Astrocyte (in vitro differentiated cells and primary cell): ENCODE results near the gene CFAP161. TPM values are rescaled to one million over a fixed set of nuclear protein-coding genes. Genes with fewer than 3 reads are reported as not detected.

ENCODE experiments used
- DNase-seq: peaks from one replicate; pipeline ENCODE4 v3.0.0-alpha.2; 2010; ENCODE audit warnings: low read depth
- FAIRE-seq: peaks from 2 replicates; lab custom pipeline; 2011; peaks lifted over from hg19 to GRCh38; lab: Jason Lieb, UNC
- H2AFZ ChIP-seq: 2 replicates; pipeline ENCODE4 v1.6.0; 2012; ENCODE audit warnings: low read depth, low read length, inconsistent platforms
- H3K27ac ChIP-seq: 2 replicates; pipeline ENCODE4 v1.5.1; 2011; ENCODE audit warnings: low read depth, low read length, inconsistent platforms
- H3K27me3 ChIP-seq: 2 replicates; pipeline ENCODE4 v1.6.0; 2011; ENCODE audit warnings: low read length, inconsistent platforms; ENCODE audit not compliant: insufficient read depth
- H3K36me3 ChIP-seq: 2 replicates; pipeline ENCODE4 v1.5.1; 2011; ENCODE audit warnings: low read length, inconsistent platforms; ENCODE audit not compliant: insufficient read depth
- H3K4me1 ChIP-seq: 2 replicates; pipeline ENCODE4 v1.5.1; 2011; ENCODE audit warnings: low read length, inconsistent platforms; ENCODE audit not compliant: insufficient read depth
- H3K4me2 ChIP-seq: 2 replicates; pipeline ENCODE4 v1.6.0; 2012; ENCODE audit warnings: low read length, inconsistent platforms
- H3K4me3 ChIP-seq: 2 replicates; pipeline ENCODE4 v1.5.1; 2011; ENCODE audit warnings: low read depth, mild to moderate bottlenecking, low read length, inconsistent platforms; ENCODE audit not compliant: insufficient read depth
- H3K79me2 ChIP-seq: 2 replicates; pipeline ENCODE4 v1.6.0; 2012; ENCODE audit warnings: mild to moderate bottlenecking, low read length, inconsistent platforms; ENCODE audit not compliant: insufficient read depth
- H3K9ac ChIP-seq: 2 replicates; pipeline ENCODE4 v1.6.0; 2012; ENCODE audit warnings: mild to moderate bottlenecking, low read length, inconsistent platforms
- H3K9me3 ChIP-seq: 2 replicates; pipeline ENCODE4 v1.5.1; 2012; ENCODE audit warnings: low read depth, mild to moderate bottlenecking, low read length, inconsistent platforms; ENCODE audit not compliant: insufficient read depth
- H4K20me1 ChIP-seq: 2 replicates; pipeline ENCODE4 v1.6.0; 2012; ENCODE audit warnings: low read length, inconsistent platforms; ENCODE audit not compliant: insufficient read depth
- H3K27ac Mint-ChIP-seq: one replicate; pipeline ENCODE4 v1.8.0; 2021; ENCODE audit warnings: mild to moderate bottlenecking, mixed read lengths; ENCODE audit not compliant: unreplicated experiment
- H3K27me3 Mint-ChIP-seq: one replicate; pipeline ENCODE4 v1.8.0; 2021; ENCODE audit warnings: low read depth, mixed read lengths; ENCODE audit not compliant: unreplicated experiment
- H3K36me3 Mint-ChIP-seq: one replicate; pipeline ENCODE4 v1.8.0; 2021; ENCODE audit warnings: low read depth, mixed read lengths; ENCODE audit not compliant: unreplicated experiment
- H3K4me1 Mint-ChIP-seq: one replicate; pipeline ENCODE4 v1.8.0; 2021; ENCODE audit warnings: low read depth, mixed read lengths; ENCODE audit not compliant: unreplicated experiment
- H3K4me3 Mint-ChIP-seq: one replicate; pipeline ENCODE4 v1.8.0; 2021; ENCODE audit warnings: mild to moderate bottlenecking, moderate library complexity, mixed read lengths; ENCODE audit not compliant: unreplicated experiment
- H3K9me3 Mint-ChIP-seq: one replicate; pipeline ENCODE4 v1.8.0; 2021; ENCODE audit warnings: mild to moderate bottlenecking, mixed read lengths; ENCODE audit not compliant: unreplicated experiment
- CTCF ChIP-seq: IDR thresholded peaks from 2 replicates; pipeline ENCODE4 v1.5.1; 2011; ENCODE audit warnings: low read depth, mild to moderate bottlenecking, inconsistent platforms, low read length, moderate library complexity; ENCODE audit not compliant: insufficient read depth
- EZH2 ChIP-seq: IDR thresholded peaks from 2 replicates; pipeline ENCODE4 v1.6.1; 2012; ENCODE audit warnings: mild to moderate bottlenecking, low read length, inconsistent platforms; ENCODE audit not compliant: insufficient read depth
- total RNA-seq: library from RNA; stranded (reverse); gene quantifications from 2 replicates; pipeline ENCODE4 v1.2.1, GENCODE V29; 2021

CFAP161 gene
- total RNA-seq, 1 donor from 2014 or later = 0.27 TPM

DNA sequence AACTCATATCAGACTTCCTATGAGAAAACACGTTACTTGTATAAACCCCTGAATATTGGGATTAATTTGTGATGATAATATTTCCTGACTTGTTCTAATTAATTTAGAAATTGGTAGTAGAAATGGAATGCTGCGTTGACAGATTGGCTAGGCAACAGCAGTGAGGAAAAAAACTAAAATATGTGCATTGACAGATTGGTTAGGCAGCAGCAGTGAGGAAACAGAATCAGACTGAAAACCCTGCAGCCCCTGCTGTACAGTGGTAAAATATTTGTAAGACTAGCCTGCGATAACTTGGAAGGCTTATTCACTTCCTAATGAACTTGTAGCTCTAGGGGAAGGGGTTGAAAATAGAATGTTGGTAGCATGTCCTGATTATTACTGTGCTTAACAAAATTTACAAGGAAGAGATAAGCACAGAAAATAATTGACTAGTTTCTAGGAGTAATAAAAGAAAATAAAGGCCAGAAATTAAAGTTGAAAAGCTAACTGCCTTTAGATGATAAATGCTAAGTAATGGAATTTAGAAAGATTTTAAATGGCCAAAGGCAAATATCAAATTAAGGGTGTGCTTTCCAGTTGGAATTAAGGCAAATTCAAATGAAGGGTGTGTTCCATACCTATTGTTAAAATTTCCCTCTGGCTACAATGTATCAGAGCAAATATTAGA, 32.7 kb downstream of the CFAP161 start:
- H3K36me3 Mint-ChIP-seq = no peaks in the 10 kb centered on the region
- H3K4me1 Mint-ChIP-seq = peaks cover 19% of the 10 kb centered on the region
- Histone ChIP-seq H3K9me3 (no peaks in the 10 kb centered on the region), H2AFZ (no peak overlapping the region), H3K4me2 (no peak overlapping the region), H3K27me3 (peaks cover 3% of the 10 kb centered on the region), H3K27ac (no peak overlapping the region), H3K4me1 (peaks cover 3% of the 10 kb centered on the region), H3K79me2 (no peaks in the 10 kb centered on the region), H3K36me3 (no peaks in the 10 kb centered on the region), H4K20me1 (no peaks in the 10 kb centered on the region), H3K4me3 (no peak overlapping the region), H3K9ac (no peak overlapping the region)
- H3K27me3 Mint-ChIP-seq = peaks cover 10% of the 10 kb centered on the region
- DNase-seq (no peak), FAIRE-seq (no peak)
- H3K4me3 Mint-ChIP-seq = no peak overlapping the region
- no peak overlapping the region for H3K27ac Mint-ChIP-seq
- peaks cover 4% of the 10 kb centered on the region for H3K9me3 Mint-ChIP-seq
- TF ChIP-seq EZH2 (no peak), CTCF (no peak)

- H3K9ac ChIP-seq = no peak overlapping the region
- TF ChIP-seq EZH2 (no peak), CTCF (no peak)
- peaks cover 14% of the 10 kb centered on the region for H3K4me1 Mint-ChIP-seq
- no peaks in the 10 kb centered on the region for H3K36me3 ChIP-seq
- H2AFZ ChIP-seq = no peak overlapping the region
- H3K4me1 ChIP-seq = peaks cover 3% of the 10 kb centered on the region
- no peaks in the 10 kb centered on the region for H3K79me2 ChIP-seq
- no peaks in the 10 kb centered on the region for H3K9me3 ChIP-seq
- H3K27ac ChIP-seq = no peak overlapping the region
- no peak overlapping the region for H3K4me2 ChIP-seq
- no peak overlapping the region for H3K4me3 ChIP-seq
- H4K20me1 ChIP-seq = no peaks in the 10 kb centered on the region
- DNase-seq (no peak), FAIRE-seq (no peak)
- no peak overlapping the region for H3K4me3 Mint-ChIP-seq
- H3K36me3 Mint-ChIP-seq = no peaks in the 10 kb centered on the region
- H3K27me3 ChIP-seq = peaks cover 2% of the 10 kb centered on the region
- H3K27ac Mint-ChIP-seq = no peak overlapping the region
- peaks cover 10% of the 10 kb centered on the region for H3K27me3 Mint-ChIP-seq
- peaks cover 4% of the 10 kb centered on the region for H3K9me3 Mint-ChIP-seq
Observed at GRCh38 chr15:81168131-81168526, 34.1 kb downstream of the CFAP161 start.

GRCh38 chr15:81168644-81169043, 34.6 kb downstream of the CFAP161 start:
- no peak for TF ChIP-seq EZH2
- no peak for DNase-seq
- peaks cover 10% of the 10 kb centered on the region for H3K27me3 Mint-ChIP-seq
- no peak overlapping the region for H3K27ac Mint-ChIP-seq
- no peaks in the 10 kb centered on the region for H4K20me1 ChIP-seq
- H3K27ac ChIP-seq = no peak overlapping the region
- no peaks in the 10 kb centered on the region for H3K36me3 Mint-ChIP-seq
- H3K4me1 Mint-ChIP-seq = peaks cover 14% of the 10 kb centered on the region
- no peak overlapping the region for H2AFZ ChIP-seq
- H3K4me3 Mint-ChIP-seq = no peak overlapping the region
- H3K27me3 ChIP-seq = peaks cover 2% of the 10 kb centered on the region
- no peaks in the 10 kb centered on the region for H3K79me2 ChIP-seq
- no peaks in the 10 kb centered on the region for H3K36me3 ChIP-seq
- FAIRE-seq = no peak
- H3K4me2 ChIP-seq = no peak overlapping the region
- H3K9me3 Mint-ChIP-seq = peaks cover 4% of the 10 kb centered on the region
- H3K4me3 ChIP-seq = no peak overlapping the region
- peaks cover 3% of the 10 kb centered on the region for H3K4me1 ChIP-seq
- H3K9ac ChIP-seq = no peak overlapping the region
- H3K9me3 ChIP-seq = no peaks in the 10 kb centered on the region
